ENCODE results near the gene GALNT11.
A peak's percentile ranks its signal among the peaks of the same experiment; 100 is the strongest.
"Not testable (repeated sequence)": the region's sequence is repeated elsewhere in the genome, so short reads cannot be mapped to it uniquely, and the experiment has no call there.

Gene GALNT11

GRCh38 chr7:152076324-152076821 is 50.9 kb downstream of the GALNT11 start:
- peak; percentile 67 for DNase-seq

- no peak for DNase-seq
Observed at GRCh38 chr7:152076940-152077933, 51.8 kb downstream of the GALNT11 start.

- no peak for DNase-seq
Observed at GRCh38 chr7:152078025-152078424, 52.6 kb downstream of the GALNT11 start.

- no peak for DNase-seq
Observed at GRCh38 chr7:152078786-152079185, 53.3 kb downstream of the GALNT11 start.

- DNase-seq, result peak; percentile 38
Observed at GRCh38 chr7:152081088-152081487, 55.6 kb downstream of the GALNT11 start.

GRCh38 chr7:152082073-152082721 is 56.7 kb downstream of the GALNT11 start:
- DNase-seq, result not testable (repeated sequence)

- DNase-seq, result no peak
Observed at GRCh38 chr7:152085131-152085530, 59.7 kb downstream of the GALNT11 start.

GRCh38 chr7:152086513-152086912 is 61.0 kb downstream of the GALNT11 start:
- peak; percentile 14 for DNase-seq

- DNase-seq, result no peak
Observed at GRCh38 chr7:152089183-152089582, 63.7 kb downstream of the GALNT11 start.

- no peak for DNase-seq
Observed at GRCh38 chr7:152090747-152091146, 65.3 kb downstream of the GALNT11 start.

GRCh38 chr7:152093717-152094116 is 68.2 kb downstream of the GALNT11 start:
- no peak for DNase-seq

- DNase-seq, result no peak
Observed at GRCh38 chr7:152095771-152096170, 70.3 kb downstream of the GALNT11 start.

- DNase-seq, result no peak
Observed at GRCh38 chr7:152097330-152097729, 71.9 kb downstream of the GALNT11 start.

- DNase-seq, result no peak
Observed at GRCh38 chr7:152103066-152103465, 77.6 kb downstream of the GALNT11 start.

GRCh38 chr7:152103691-152104090 is 78.2 kb downstream of the GALNT11 start:
- DNase-seq, result no peak

GRCh38 chr7:152105205-152105604 is 79.7 kb downstream of the GALNT11 start:
- DNase-seq, result no peak

- DNase-seq, result no peak
Observed at GRCh38 chr7:152106990-152107389, 81.5 kb downstream of the GALNT11 start.

GRCh38 chr7:152107945-152108344 is 82.5 kb downstream of the GALNT11 start:
- no peak for DNase-seq

- DNase-seq, result no peak
Observed at GRCh38 chr7:152108359-152108758, 82.9 kb downstream of the GALNT11 start.

- DNase-seq, result no peak
Observed at GRCh38 chr7:152112829-152113228, 87.4 kb downstream of the GALNT11 start.

GRCh38 chr7:152115021-152115718 is 89.7 kb downstream of the GALNT11 start:
- DNase-seq, result no peak

GRCh38 chr7:152117356-152117755 is 91.9 kb downstream of the GALNT11 start:
- DNase-seq, result no peak

- DNase-seq, result no peak
Observed at GRCh38 chr7:152120210-152120609, 94.7 kb downstream of the GALNT11 start.

Measured in NCI-H69 (cell line).